HCT116 (cell line): ENCODE data around the gene FTCD. TPM values are rescaled to one million over a fixed set of nuclear protein-coding genes. Genes with fewer than 3 reads are reported as not detected.

Experiments used
- ATAC-seq: fragments of 200-7000 bp; cut with Tn5 transposase; 2 replicates; pipeline ENCODE4 v1.9.1; 2020; ENCODE audit warnings: mild to moderate bottlenecking, moderate library complexity
- BruUV-seq: library from RNA; stranded (reverse); fragments of 400-500 nt; replicated peaks from 2 replicates; lab custom pipeline; 2021; lab: Mats Ljungman, UMichigan
- CTCF ChIA-PET: fragments of 300-600 bp; sonication (Branson Sonifier 250); formaldehyde crosslinking; loops from one replicate; lab custom pipeline; 2021; ENCODE audit warnings: antibody characterized with exemption; lab: Charles Lee
- POLR2A ChIA-PET: fragments of 300-600, 350-600 bp; sonication (Branson Sonifier 250); formaldehyde crosslinking; loops from one replicate; lab custom pipeline; 2021; ENCODE audit warnings: antibody characterized with exemption; lab: Charles Lee
- RAD21 ChIA-PET, 2 experiments: fragments of 300-600 bp; sonication (Branson Sonifier 250); formaldehyde crosslinking; loops; one replicate each; lab custom pipeline; 2023; ENCODE audit warnings: low total read pairs in 2 of 2; ENCODE audit not compliant: uncharacterized antibody in 2 of 2, unreplicated experiment in 2 of 2, low non-redundant PET in 1 of 2; lab: Charles Lee
- DNase-seq: peaks from one replicate; pipeline ENCODE4 v3.0.0-alpha.2; 2010; ENCODE audit warnings: low read depth, low spot score
- H2AFZ ChIP-seq: fragments of 200-600 bp; shearing (Covaris generic), sonication (generic); 2 replicates; pipeline ENCODE4 v1.6.1; 2017; ENCODE audit warnings: low read depth, mixed run types, mixed read lengths, antibody characterized with exemption, low read length; ENCODE audit not compliant: poor library complexity, severe bottlenecking
- H3K27ac ChIP-seq: 2 replicates; pipeline ENCODE4 v1.5.1; 2012; ENCODE audit warnings: low read depth, low read length
- H3K27me3 ChIP-seq: fragments of 200-600 bp; sonication (generic); 2 replicates; pipeline ENCODE4 v1.6.1; 2016; ENCODE audit warnings: mixed run types, low read length, mixed read lengths; ENCODE audit not compliant: insufficient read depth
- H3K36me3 ChIP-seq, 2 experiments: fragments of 200-500 bp in 1 of 2; fragments of 200-600 bp in 1 of 2; sonication (Bioruptor generic) in 1 of 2; sonication (generic) in 1 of 2; 2 replicates each; pipeline versions ENCODE4 v1.5.1 to v1.6.1; 2014 to 2016; ENCODE audit warnings: low read length in 2 of 2, inconsistent platforms in 1 of 2, mixed read lengths in 1 of 2, mixed run types in 1 of 2; ENCODE audit not compliant: insufficient read depth in 2 of 2, control insufficient read depth in 1 of 2
- H3K4me1 ChIP-seq, 2 experiments: fragments of 200-600 bp in 1 of 2; sonication (generic) in 1 of 2; 2 replicates each; pipeline versions ENCODE4 v1.5.1 to v1.6.1; 2012 to 2017; ENCODE audit warnings: low read length in 2 of 2, inconsistent platforms in 1 of 2, mild to moderate bottlenecking in 1 of 2, mixed read lengths in 1 of 2, mixed run types in 1 of 2, moderate library complexity in 1 of 2; ENCODE audit not compliant: insufficient read depth in 2 of 2, control insufficient read depth in 1 of 2
- H3K4me2 ChIP-seq: fragments of 200-600 bp; sonication (generic); 2 replicates; pipeline ENCODE4 v1.6.1; 2017; ENCODE audit warnings: mixed run types, low read length, mixed read lengths
- H3K4me3 ChIP-seq, 2 experiments: fragments of 200-600 bp in 1 of 2; sonication (generic) in 1 of 2; replicated peaks in 1 of 2; 2 replicates each; pipeline ENCODE4 v1.5.1; 2011 to 2016; ENCODE audit warnings: low read length in 2 of 2, control low read depth in 1 of 2, low read depth in 1 of 2, mild to moderate bottlenecking in 1 of 2, mixed read lengths in 1 of 2, mixed run types in 1 of 2
- H3K79me2 ChIP-seq: fragments of 200-600 bp; sonication (generic); 2 replicates; pipeline ENCODE4 v1.6.1; 2017; ENCODE audit warnings: mild to moderate bottlenecking, mixed run types, low read length, moderate library complexity, mixed read lengths; ENCODE audit not compliant: insufficient read depth
- H3K9ac ChIP-seq: fragments of 200-600 bp; sonication (generic); 2 replicates; pipeline ENCODE4 v1.6.1; 2016; ENCODE audit warnings: low read length, mixed read lengths
- H3K9me2 ChIP-seq: fragments of 200-600 bp; sonication (generic), shearing (Covaris generic); 2 replicates; pipeline ENCODE4 v1.6.1; 2017; ENCODE audit warnings: mixed run types, mild to moderate bottlenecking, moderate library complexity; ENCODE audit not compliant: insufficient read depth
- H3K9me3 ChIP-seq, 2 experiments: fragments of 200-500 bp in 1 of 2; fragments of 200-600 bp in 1 of 2; sonication (Bioruptor generic) in 1 of 2; sonication (generic) in 1 of 2; 2 replicates each; pipeline ENCODE4 v1.6.1; 2014 to 2017; ENCODE audit warnings: low read length in 2 of 2, mixed read lengths in 2 of 2, inconsistent platforms in 1 of 2, low read depth in 1 of 2, mild to moderate bottlenecking in 1 of 2, mixed run types in 1 of 2, moderate library complexity in 1 of 2; ENCODE audit not compliant: control insufficient read depth in 1 of 2, insufficient read depth in 1 of 2
- H4K20me1 ChIP-seq: fragments of 200-600 bp; sonication (generic), shearing (Covaris generic); 2 replicates; pipeline ENCODE4 v1.6.1; 2017; ENCODE audit warnings: mixed run types, mild to moderate bottlenecking, moderate library complexity; ENCODE audit not compliant: insufficient read depth
- CBX3 ChIP-seq: IDR thresholded peaks from 2 replicates; pipeline ENCODE4 v1.6.1; 2012; ENCODE audit warnings: low read depth
- CEBPB ChIP-seq: IDR thresholded peaks from 2 replicates; pipeline ENCODE4 v1.6.1; 2012; ENCODE audit warnings: low read depth
- EGR1 ChIP-seq: IDR thresholded peaks from 2 replicates; pipeline ENCODE4 v1.6.1; 2012; ENCODE audit warnings: low read depth
- ELF1 ChIP-seq: IDR thresholded peaks from 2 replicates; pipeline ENCODE4 v1.6.1; 2012; ENCODE audit warnings: low read depth, borderline replicate concordance
- FOSL1 ChIP-seq: IDR thresholded peaks from 2 replicates; pipeline ENCODE4 v1.6.1; 2012; ENCODE audit warnings: low read depth
- POLR2A ChIP-seq: IDR thresholded peaks from 2 replicates; pipeline ENCODE4 v1.7.0; 2011; ENCODE audit warnings: borderline replicate concordance; ENCODE audit not compliant: insufficient read depth, insufficient read length; ENCODE audit errors: extremely low read depth
- POLR2AphosphoS5 ChIP-seq: IDR thresholded peaks from 2 replicates; pipeline ENCODE4 v1.6.1; 2011; ENCODE audit warnings: mild to moderate bottlenecking, low read depth, low read length, moderate library complexity
- REST ChIP-seq: IDR thresholded peaks from 2 replicates; pipeline ENCODE4 v1.6.1; 2012; ENCODE audit warnings: low read depth
- TCF7L2 ChIP-seq: IDR thresholded peaks from 2 replicates; pipeline ENCODE4 v1.7.0; 2011; ENCODE audit warnings: borderline replicate concordance, inconsistent platforms; ENCODE audit not compliant: insufficient read depth, insufficient read length; ENCODE audit errors: extremely low read depth
- ZBTB33 ChIP-seq: IDR thresholded peaks from 2 replicates; pipeline ENCODE4 v1.6.1; 2011; ENCODE audit warnings: mild to moderate bottlenecking, low read length, moderate library complexity; ENCODE audit not compliant: insufficient replicate concordance; ENCODE audit errors: extremely low read depth
- ZFX ChIP-seq: fragments of 450-650 bp; IDR thresholded peaks from 2 replicates; pipeline ENCODE4 v1.6.1; 2017
- ZNF274 ChIP-seq: fragments of 200-500 bp; sonication (Bioruptor generic); IDR thresholded peaks from 2 replicates; pipeline ENCODE4 v1.6.1; 2014; ENCODE audit warnings: mild to moderate bottlenecking, low read depth, low read length, inconsistent platforms
- intact Hi-C: fragments of 100-400 bp; cut with micrococcal nuclease; formaldehyde crosslinking; loops from 2 replicates; pipeline ENCODE4 v1.10.0; 2022
- total RNA-seq: library from RNA; stranded (reverse); gene quantifications from one replicate; pipeline ENCODE4 v1.2.1, GENCODE V29; 2021; ENCODE audit not compliant: unreplicated experiment
- TF ChIP-seq, protein P1 (sequence below): IDR thresholded peaks from 2 replicates; pipeline ENCODE4 v1.6.1; 2012
- TF ChIP-seq, protein P2 (sequence below), 3 experiments: fragments of 200-600 bp in 1 of 3; sonication (generic) in 1 of 3; IDR thresholded peaks in 2 of 3; conservative IDR thresholded peaks in 1 of 3; 2 replicates each; pipeline ENCODE4 v1.5.1; 2012 to 2017; ENCODE audit warnings: low read depth in 2 of 3, low read length in 2 of 3, antibody characterized with exemption in 1 of 3, borderline replicate concordance in 1 of 3, control low read depth in 1 of 3, mild to moderate bottlenecking in 1 of 3, mixed read lengths in 1 of 3, mixed run types in 1 of 3, moderate library complexity in 1 of 3; ENCODE audit not compliant: insufficient read depth in 1 of 3

Gene FTCD
- total RNA-seq, 1 experiment from 2014 or later = 2.5 TPM

DNA sequence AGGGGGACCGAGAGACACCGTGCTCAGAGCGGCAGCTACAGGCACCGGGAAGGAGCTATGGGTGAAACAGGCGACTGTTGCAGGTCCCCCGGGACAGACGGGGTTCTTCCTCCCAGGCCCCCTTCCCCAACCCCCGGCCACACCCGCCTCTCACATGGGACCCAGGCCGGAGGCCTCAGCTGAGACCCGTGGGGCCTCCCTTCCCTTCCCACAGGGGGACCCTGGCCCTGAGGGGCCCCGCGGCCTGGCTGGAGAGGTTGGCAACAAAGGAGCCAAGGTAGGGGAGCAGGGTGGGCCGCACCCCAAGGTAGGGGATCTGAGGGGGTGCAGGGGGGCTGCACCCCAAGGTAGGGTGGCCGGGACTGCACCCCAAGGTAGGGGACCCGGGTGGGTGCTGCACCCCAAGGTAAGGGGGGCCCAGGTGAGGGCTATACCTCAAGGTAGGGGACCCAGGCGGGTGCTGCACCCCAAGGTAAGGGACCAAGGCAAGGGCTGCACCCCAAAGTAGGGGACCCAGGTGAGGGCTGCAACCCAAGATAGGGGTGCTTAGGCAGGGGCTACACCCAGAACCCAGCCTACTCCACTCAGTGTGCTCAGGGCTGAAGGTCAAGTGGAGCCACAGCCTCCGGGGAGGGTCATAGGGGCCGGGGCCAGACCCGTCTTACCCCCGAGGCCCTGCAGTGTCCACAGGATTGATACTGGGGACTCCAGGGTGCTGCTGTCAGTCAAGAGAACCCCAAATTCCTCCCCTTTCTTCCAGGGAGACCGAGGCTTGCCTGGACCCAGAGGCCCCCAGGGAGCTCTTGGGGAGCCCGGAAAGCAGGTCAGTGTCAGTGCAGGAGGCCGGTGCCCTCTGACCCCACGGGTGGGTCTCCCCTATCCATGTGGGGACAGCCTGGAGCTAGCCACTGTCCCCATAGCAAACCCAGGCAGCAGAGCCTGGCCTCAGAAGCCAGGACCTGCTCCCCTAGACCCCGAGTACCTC lies 34.8 kb downstream of the FTCD start:
- ATAC-seq = no peak

More for the DNA sequence above, 34.8 kb downstream of the FTCD start:
- Histone ChIP-seq H4K20me1 (no peaks in the 10 kb centered on the region), H3K9ac (no peak overlapping the region), H3K9me3 (no peaks in the 10 kb centered on the region), H2AFZ (no peak overlapping the region), H3K27ac (no peak overlapping the region), H3K36me3 (peaks cover 0 to 1% of the 10 kb centered on the region in 2 experiments; a peak in 1 of 4 replicates), H3K9me2 (no peaks in the 10 kb centered on the region), H3K4me3 (no peak overlapping the region), H3K79me2 (no peaks in the 10 kb centered on the region), H3K4me1 (no peaks in the 10 kb centered on the region), H3K27me3 (no peaks in the 10 kb centered on the region), H3K4me2 (no peak overlapping the region)
- RAD21 ChIA-PET = no interaction called here
- TF ChIP-seq POLR2AphosphoS5 (no peak), EGR1 (no peak), ZNF274 (no peak), TCF7L2 (no peak), ZBTB33 (no peak), FOSL1 (no peak), REST (no peak), ZFX (no peak), ELF1 (no peak), CEBPB (no peak), POLR2A (no peak), CBX3 (no peak)
- TF ChIP-seq, protein P1, sequence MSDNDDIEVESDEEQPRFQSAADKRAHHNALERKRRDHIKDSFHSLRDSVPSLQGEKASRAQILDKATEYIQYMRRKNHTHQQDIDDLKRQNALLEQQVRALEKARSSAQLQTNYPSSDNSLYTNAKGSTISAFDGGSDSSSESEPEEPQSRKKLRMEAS = no peak
- TF ChIP-seq, protein P2, sequence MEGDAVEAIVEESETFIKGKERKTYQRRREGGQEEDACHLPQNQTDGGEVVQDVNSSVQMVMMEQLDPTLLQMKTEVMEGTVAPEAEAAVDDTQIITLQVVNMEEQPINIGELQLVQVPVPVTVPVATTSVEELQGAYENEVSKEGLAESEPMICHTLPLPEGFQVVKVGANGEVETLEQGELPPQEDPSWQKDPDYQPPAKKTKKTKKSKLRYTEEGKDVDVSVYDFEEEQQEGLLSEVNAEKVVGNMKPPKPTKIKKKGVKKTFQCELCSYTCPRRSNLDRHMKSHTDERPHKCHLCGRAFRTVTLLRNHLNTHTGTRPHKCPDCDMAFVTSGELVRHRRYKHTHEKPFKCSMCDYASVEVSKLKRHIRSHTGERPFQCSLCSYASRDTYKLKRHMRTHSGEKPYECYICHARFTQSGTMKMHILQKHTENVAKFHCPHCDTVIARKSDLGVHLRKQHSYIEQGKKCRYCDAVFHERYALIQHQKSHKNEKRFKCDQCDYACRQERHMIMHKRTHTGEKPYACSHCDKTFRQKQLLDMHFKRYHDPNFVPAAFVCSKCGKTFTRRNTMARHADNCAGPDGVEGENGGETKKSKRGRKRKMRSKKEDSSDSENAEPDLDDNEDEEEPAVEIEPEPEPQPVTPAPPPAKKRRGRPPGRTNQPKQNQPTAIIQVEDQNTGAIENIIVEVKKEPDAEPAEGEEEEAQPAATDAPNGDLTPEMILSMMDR (IDR thresholded peaks at IDR 0.05 in 2 of 3, conservative IDR thresholded peaks at IDR 0.05 in 1 of 3; ENCODE audit: borderline replicate concordance in 1 of 3, insufficient read depth in 1 of 3, low read depth in 2 of 3, low read length in 2 of 3) = no peak
- intact Hi-C loops = no loop called here
- DNase-seq = no peak
- POLR2A ChIA-PET = no interaction called here
- CTCF ChIA-PET = no interaction called here
- BruUV-seq = no TSS peak
